Breast epithelium (tissue), 4 donors: ENCODE measurements around the gene MINDY4B. TPM values are rescaled to one million over a fixed set of nuclear protein-coding genes. Genes with fewer than 3 reads are reported as not detected.

ENCODE experiments used
- DNase-seq, 2 donors: peaks; one replicate each; pipeline ENCODE4 v3.0.0-alpha.2; 2019; ENCODE audit warnings: low spot score in 2 of 2
- H3K27ac ChIP-seq, 2 donors: fragments of 200-600 bp; sonication (generic) in 1 of 2; one replicate each; pipeline ENCODE4 v1.5.1; 2016 to 2019; ENCODE audit warnings: mild to moderate bottlenecking in 1 of 2
- H3K27me3 ChIP-seq, 2 donors: fragments of 200-600 bp; sonication (generic) in 1 of 2; one replicate each; pipeline versions ENCODE4 v1.5.1 to v1.6.0; 2017 to 2019; ENCODE audit warnings: control low read depth in 1 of 2, mild to moderate bottlenecking in 1 of 2
- H3K36me3 ChIP-seq: fragments of 200-600 bp; one replicate; pipeline ENCODE4 v1.5.1; 2019
- H3K4me1 ChIP-seq, 2 donors: fragments of 200-600 bp; sonication (generic); one replicate each; pipeline ENCODE4 v1.5.1; 2016 to 2019; ENCODE audit warnings: control low read depth in 1 of 2
- H3K4me3 ChIP-seq, 3 donors: fragments of 200-600 bp; sonication (generic); 1 replicate in 2 of 3; 2 replicates in 1 of 3; pipeline ENCODE4 v1.5.1; 2016 to 2019; ENCODE audit warnings: mild to moderate bottlenecking in 3 of 3, moderate library complexity in 2 of 3
- H3K9me3 ChIP-seq, 2 donors: fragments of 200-600 bp; sonication (generic) in 1 of 2; one replicate each; pipeline ENCODE4 v1.5.1; 2016 to 2019; ENCODE audit warnings: control low read depth in 1 of 2
- CTCF ChIP-seq, 3 donors: fragments of 450-650 bp; IDR thresholded peaks; one replicate each; pipeline ENCODE4 v1.5.1; 2016 to 2017; ENCODE audit warnings: antibody characterized with exemption in 3 of 3, mild to moderate bottlenecking in 3 of 3, moderate library complexity in 3 of 3
- POLR2A ChIP-seq: fragments of 450-650 bp; IDR thresholded peaks from one replicate; pipeline ENCODE4 v1.6.1; 2016; ENCODE audit warnings: antibody characterized with exemption, mild to moderate bottlenecking, moderate library complexity
- POLR2AphosphoS5 ChIP-seq, 3 donors: sonication (generic); formaldehyde crosslinking; IDR thresholded peaks; one replicate each; pipeline ENCODE4 v1.6.1; 2017; ENCODE audit warnings: antibody characterized with exemption in 3 of 3
- intact Hi-C: fragments of 100-400 bp; cut with DNase I; formaldehyde crosslinking; loops from one replicate; pipeline ENCODE4 v1.15.1; 2023; ENCODE audit warnings: low total_unique reads
- total RNA-seq, 3 donors: library from RNA; depleted of rRNA; stranded (reverse); fragments of >200 nt; gene quantifications; one replicate each; pipeline ENCODE4 v1.1.0, GENCODE V29; 2016

The MINDY4B gene
- not detected for total RNA-seq

GRCh38 chr3:150905339-150905738 is at the start of gene MINDY4B:
Gene MINDY4B (minus strand): TSS chr3:150905439. CDS start chr3:150905439, 0 bp downstream.
- no peak for DNase-seq
- H3K27me3 ChIP-seq: no peaks in the 10 kb centered on the region
- no peaks in the 10 kb centered on the region for H3K4me1 ChIP-seq
- H3K27ac ChIP-seq: no peak within 1 kb of the TSS
- TF ChIP-seq CTCF (IDR thresholded peaks at IDR 0.05): no peak
- TF ChIP-seq POLR2A: no peak
- no peak for TF ChIP-seq POLR2AphosphoS5 (IDR thresholded peaks at IDR 0.05)
- H3K9me3 ChIP-seq: no peaks in the 10 kb centered on the region
- intact Hi-C loops: no loop called here
- H3K36me3 ChIP-seq: no peaks in the 10 kb centered on the region
- no peak within 1 kb of the TSS for H3K4me3 ChIP-seq

GRCh38 chr3:150951923-150952322 is 46.7 kb upstream of the MINDY4B start:
- Histone ChIP-seq H3K36me3 (no peaks in the 10 kb centered on the region), H3K27ac (no peak overlapping the region), H3K4me3 (no peak overlapping the region), H3K9me3 (no peaks in the 10 kb centered on the region), H3K27me3 (no peaks in the 10 kb centered on the region), H3K4me1 (no peaks in the 10 kb centered on the region)
- TF ChIP-seq POLR2A (no peak), POLR2AphosphoS5 (IDR thresholded peaks at IDR 0.05) (no peak), CTCF (IDR thresholded peaks at IDR 0.05) (no peak)
- no peak for DNase-seq
- intact Hi-C loops: no loop called here

- H3K36me3 ChIP-seq: no peaks in the 10 kb centered on the region
Measured at GRCh38 chr3:150945226-150946032, 40.2 kb upstream of the MINDY4B start.

DNA sequence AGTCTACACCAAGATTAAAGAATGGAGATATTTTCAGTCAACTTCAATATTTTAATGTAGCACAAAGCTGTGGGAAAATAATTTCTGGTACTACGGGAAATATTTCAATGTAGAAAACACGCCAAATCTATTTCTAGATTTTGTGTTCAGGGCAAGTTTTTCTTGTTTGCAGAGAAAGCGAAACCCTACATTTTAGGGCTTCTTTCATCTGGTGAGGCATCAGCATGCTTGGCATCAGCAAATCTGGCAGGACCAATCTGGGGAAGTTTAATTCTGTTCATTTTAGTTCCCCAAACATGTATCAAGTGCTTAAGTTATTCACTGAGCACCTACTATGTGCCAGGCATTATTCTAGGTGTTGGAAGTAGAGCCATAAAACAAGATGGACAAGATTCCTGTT is 37.0 kb upstream of the MINDY4B start:
- H3K9me3 ChIP-seq: no peaks in the 10 kb centered on the region
- no peak for DNase-seq
- TF ChIP-seq POLR2AphosphoS5 (IDR thresholded peaks at IDR 0.05) (no peak), CTCF (IDR thresholded peaks at IDR 0.05) (no peak), POLR2A (no peak)
- no peak overlapping the region for H3K27ac ChIP-seq
- H3K4me3 ChIP-seq: no peak overlapping the region
- intact Hi-C loops: no loop called here
- no peaks in the 10 kb centered on the region for H3K4me1 ChIP-seq
- H3K27me3 ChIP-seq: no peaks in the 10 kb centered on the region
- no peaks in the 10 kb centered on the region for H3K36me3 ChIP-seq

More at GRCh38 chr3:150945226-150946032, 40.2 kb upstream of the MINDY4B start:
- Histone ChIP-seq H3K27ac (no peak overlapping the region), H3K4me1 (no peaks in the 10 kb centered on the region), H3K27me3 (no peaks in the 10 kb centered on the region), H3K9me3 (no peaks in the 10 kb centered on the region), H3K4me3 (no peak overlapping the region)
- no peak for TF ChIP-seq CTCF (IDR thresholded peaks at IDR 0.05)
- TF ChIP-seq POLR2AphosphoS5 (IDR thresholded peaks at IDR 0.05): no peak
- TF ChIP-seq POLR2A: no peak
- intact Hi-C loops: no loop called here
- DNase-seq: no peak

DNA sequence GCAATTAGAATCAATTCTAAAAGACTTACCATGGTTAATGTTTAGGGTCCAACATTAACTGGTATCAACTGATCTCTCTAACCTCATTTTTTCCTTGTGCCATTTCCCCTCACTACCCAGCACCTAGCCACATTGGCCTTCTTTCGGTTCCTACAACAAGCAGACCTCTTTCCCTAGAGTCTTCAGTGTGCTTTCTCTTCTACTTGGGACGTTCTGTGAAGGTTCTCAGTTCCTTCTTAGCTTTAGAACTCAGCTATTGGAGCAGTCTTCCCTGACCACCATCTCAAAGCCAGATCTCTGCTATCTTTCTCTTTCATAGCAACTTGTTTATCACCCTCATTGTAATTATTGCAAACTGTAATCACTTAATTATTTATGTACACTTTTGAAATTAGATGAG is 31.5 kb upstream of the MINDY4B start:
- H3K36me3 ChIP-seq: no peaks in the 10 kb centered on the region
- DNase-seq: no peak
- no peaks in the 10 kb centered on the region for H3K4me1 ChIP-seq
- TF ChIP-seq CTCF (IDR thresholded peaks at IDR 0.05) (no peak), POLR2A (no peak), POLR2AphosphoS5 (IDR thresholded peaks at IDR 0.05) (no peak)
- H3K27ac ChIP-seq: no peak overlapping the region
- no peaks in the 10 kb centered on the region for H3K27me3 ChIP-seq
- intact Hi-C loops: no loop called here
- H3K4me3 ChIP-seq: no peak overlapping the region
- H3K9me3 ChIP-seq: no peaks in the 10 kb centered on the region
